ENCODE data around the gene GNG7.
"Not testable (repeated sequence)": the region's sequence is repeated elsewhere in the genome, so short reads cannot be mapped to it uniquely, and the experiment has no call there.

GNG7 gene

GRCh38 chr19:2533686-2534422 lies 168.6 kb downstream of the GNG7 start:
- no peak for DNase-seq (ENCODE audit: low spot score)

- DNase-seq (ENCODE audit: low spot score), result no peak
Observed at GRCh38 chr19:2533072-2533425, 169.4 kb downstream of the GNG7 start.

GRCh38 chr19:2532252-2533071 lies 170.0 kb downstream of the GNG7 start:
- peak; percentile 61 for DNase-seq (ENCODE audit: low spot score)

GRCh38 chr19:2529942-2530341 lies 172.6 kb downstream of the GNG7 start:
- not testable (repeated sequence) for DNase-seq (ENCODE audit: low spot score)

- peak; percentile 72 for DNase-seq (ENCODE audit: low spot score)
Observed at GRCh38 chr19:2529473-2529918, 173.0 kb downstream of the GNG7 start.

- DNase-seq (ENCODE audit: low spot score), result no peak
Observed at GRCh38 chr19:2528675-2529101, 173.8 kb downstream of the GNG7 start.

GRCh38 chr19:2527686-2528085 lies 174.8 kb downstream of the GNG7 start:
- no peak for DNase-seq (ENCODE audit: low spot score)

- DNase-seq (ENCODE audit: low spot score), result no peak
Observed at GRCh38 chr19:2527171-2527570, 175.3 kb downstream of the GNG7 start.

- peak; percentile 65 for DNase-seq (ENCODE audit: low spot score)
Observed at GRCh38 chr19:2524840-2525723, 177.4 kb downstream of the GNG7 start.

GRCh38 chr19:2524361-2524839 lies 178.1 kb downstream of the GNG7 start:
- no peak for DNase-seq (ENCODE audit: low spot score)

GRCh38 chr19:2523630-2524311 lies 178.7 kb downstream of the GNG7 start:
- DNase-seq (ENCODE audit: low spot score), result peak; percentile 87

GRCh38 chr19:2519482-2519881 lies 183.0 kb downstream of the GNG7 start:
- no peak for DNase-seq (ENCODE audit: low spot score)

- not testable (repeated sequence) for DNase-seq (ENCODE audit: low spot score)
Observed at GRCh38 chr19:2518856-2519255, 183.6 kb downstream of the GNG7 start.

GRCh38 chr19:2517881-2518601 lies 184.5 kb downstream of the GNG7 start:
- DNase-seq (ENCODE audit: low spot score), result no peak

GRCh38 chr19:2516727-2517126 lies 185.8 kb downstream of the GNG7 start:
- no peak for DNase-seq (ENCODE audit: low spot score)

- no peak for DNase-seq (ENCODE audit: low spot score)
Observed at GRCh38 chr19:2514981-2515518, 187.4 kb downstream of the GNG7 start.

- no peak for DNase-seq (ENCODE audit: low spot score)
Observed at GRCh38 chr19:2512523-2513431, 189.7 kb downstream of the GNG7 start.

GRCh38 chr19:2511991-2512390 lies 190.5 kb downstream of the GNG7 start:
- no peak for DNase-seq (ENCODE audit: low spot score)

GRCh38 chr19:2511570-2511969 lies 190.9 kb downstream of the GNG7 start:
- no peak for DNase-seq (ENCODE audit: low spot score)

GRCh38 chr19:2509096-2509495 lies 193.4 kb downstream of the GNG7 start:
- no peak for DNase-seq (ENCODE audit: low spot score)
